Thoracic aorta (tissue), 2 donors: Measurements from ENCODE around the gene UGT1A3. TPM values are rescaled to one million over a fixed set of nuclear protein-coding genes. Genes with fewer than 3 reads are reported as not detected.

ENCODE experiments used
- ATAC-seq: fragments of 150-250 bp; one replicate; pipeline ENCODE4 v1.8.0; 2017; ENCODE audit warnings: low read depth; ENCODE audit not compliant: insufficient number of reproducible peaks, low FRiP score
- DNase-seq: peaks from one replicate; pipeline ENCODE4 v3.0.0-alpha.2; 2020; ENCODE audit warnings: low spot score
- H3K27ac ChIP-seq, 2 donors: fragments of 200-600 bp; sonication (generic); 1 replicate in 1 of 2; 2 replicates in 1 of 2; pipeline ENCODE4 v1.5.1; 2016; ENCODE audit warnings: mild to moderate bottlenecking in 2 of 2, moderate library complexity in 2 of 2
- H3K27me3 ChIP-seq: fragments of 200-600 bp; sonication (generic); replicated peaks from 2 replicates; pipeline ENCODE4 v1.6.0; 2016; ENCODE audit warnings: mild to moderate bottlenecking; ENCODE audit not compliant: insufficient read depth
- H3K36me3 ChIP-seq: fragments of 200-600 bp; sonication (generic); one replicate; pipeline ENCODE4 v1.5.1; 2016
- H3K4me1 ChIP-seq, 2 donors: fragments of 200-600 bp; sonication (generic); 1 replicate in 1 of 2; 2 replicates in 1 of 2; pipeline versions ENCODE4 v1.5.1 to v1.6.0; 2016; ENCODE audit warnings: low read depth in 2 of 2, mild to moderate bottlenecking in 1 of 2; ENCODE audit not compliant: control insufficient read depth in 1 of 2
- H3K4me3 ChIP-seq: fragments of 200-600 bp; sonication (generic); 2 replicates; pipeline ENCODE4 v1.5.1; 2016; ENCODE audit warnings: mild to moderate bottlenecking
- H3K9me3 ChIP-seq: fragments of 200-600 bp; sonication (generic); 2 replicates; pipeline ENCODE4 v1.5.1; 2016
- total RNA-seq, 2 donors: library from RNA; depleted of rRNA; stranded (reverse); fragments of >200 nt; gene quantifications; one replicate each; pipeline versions ENCODE4 v1.1.0 to v1.2.3, GENCODE V29; 2016
- TF ChIP-seq, protein P1 (sequence below): fragments of 200-600 bp; sonication (generic); IDR thresholded peaks from one replicate; pipeline ENCODE4 v1.5.1; 2019; ENCODE audit warnings: antibody characterized with exemption

Gene UGT1A3
- total RNA-seq, 2 donors from 2014 or later: not detected

DNA sequence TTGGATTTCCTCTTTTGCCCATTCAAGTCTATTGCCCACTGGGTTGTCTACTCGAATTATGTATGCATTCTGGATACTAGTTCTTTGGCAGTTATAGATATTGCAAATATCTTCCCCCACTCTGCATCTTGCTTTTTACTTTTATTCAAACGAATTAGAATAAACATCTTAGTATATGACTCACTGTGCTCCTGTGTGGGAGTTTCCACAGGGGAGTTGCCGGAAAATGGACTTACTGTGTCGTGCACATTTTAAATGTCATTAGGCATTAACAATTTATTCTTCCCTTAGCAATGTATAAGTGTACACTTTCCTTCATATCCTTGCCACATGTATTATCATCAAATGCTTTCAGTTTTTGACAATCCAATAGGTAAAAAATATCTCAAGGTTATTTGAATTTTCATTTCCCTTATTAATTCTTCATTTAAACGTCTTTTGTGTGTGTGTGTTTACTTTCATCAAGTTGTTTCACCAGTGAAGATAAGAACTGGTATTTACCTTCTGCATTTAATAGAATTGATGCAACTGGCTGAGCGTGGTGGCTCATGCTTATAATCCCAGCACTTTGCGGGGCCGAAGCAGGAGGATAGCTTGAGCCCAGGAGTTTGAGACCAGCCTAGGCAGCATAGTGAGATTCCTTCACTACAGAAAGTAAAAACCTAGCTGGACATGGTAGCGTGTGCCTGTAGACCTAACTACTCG, 20.8 kb upstream of the UGT1A3 start:
- H3K27me3 ChIP-seq: no peaks in the 10 kb centered on the region
- no peaks in the 10 kb centered on the region for H3K36me3 ChIP-seq
- TF ChIP-seq, protein P1, sequence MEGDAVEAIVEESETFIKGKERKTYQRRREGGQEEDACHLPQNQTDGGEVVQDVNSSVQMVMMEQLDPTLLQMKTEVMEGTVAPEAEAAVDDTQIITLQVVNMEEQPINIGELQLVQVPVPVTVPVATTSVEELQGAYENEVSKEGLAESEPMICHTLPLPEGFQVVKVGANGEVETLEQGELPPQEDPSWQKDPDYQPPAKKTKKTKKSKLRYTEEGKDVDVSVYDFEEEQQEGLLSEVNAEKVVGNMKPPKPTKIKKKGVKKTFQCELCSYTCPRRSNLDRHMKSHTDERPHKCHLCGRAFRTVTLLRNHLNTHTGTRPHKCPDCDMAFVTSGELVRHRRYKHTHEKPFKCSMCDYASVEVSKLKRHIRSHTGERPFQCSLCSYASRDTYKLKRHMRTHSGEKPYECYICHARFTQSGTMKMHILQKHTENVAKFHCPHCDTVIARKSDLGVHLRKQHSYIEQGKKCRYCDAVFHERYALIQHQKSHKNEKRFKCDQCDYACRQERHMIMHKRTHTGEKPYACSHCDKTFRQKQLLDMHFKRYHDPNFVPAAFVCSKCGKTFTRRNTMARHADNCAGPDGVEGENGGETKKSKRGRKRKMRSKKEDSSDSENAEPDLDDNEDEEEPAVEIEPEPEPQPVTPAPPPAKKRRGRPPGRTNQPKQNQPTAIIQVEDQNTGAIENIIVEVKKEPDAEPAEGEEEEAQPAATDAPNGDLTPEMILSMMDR: no peak
- ATAC-seq (no peak), DNase-seq (no peak)
- no peak overlapping the region for H3K27ac ChIP-seq
- H3K9me3 ChIP-seq: no peaks in the 10 kb centered on the region
- H3K4me1 ChIP-seq: peaks cover 0 to 4% of the 10 kb centered on the region in 2 donors
- no peak overlapping the region for H3K4me3 ChIP-seq

DNA sequence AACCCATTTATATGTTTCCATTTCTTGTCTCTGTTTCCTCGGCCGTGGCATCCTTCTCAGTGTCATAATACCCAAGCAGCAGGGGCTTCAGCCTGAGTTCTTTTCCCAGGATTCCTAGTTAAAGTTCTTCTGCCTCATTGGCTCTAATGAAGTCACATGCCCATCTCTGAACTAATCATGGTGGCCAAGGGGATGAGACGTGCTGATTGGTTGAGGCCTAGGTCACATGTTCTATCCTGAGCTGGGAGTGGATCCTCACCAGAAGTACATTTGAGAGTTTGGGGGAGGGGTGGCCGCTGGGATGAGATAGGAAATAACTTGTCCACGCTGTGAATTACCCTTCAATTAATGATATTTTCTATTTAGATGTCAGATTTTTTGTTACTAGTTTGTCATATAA, 19.9 kb upstream of the UGT1A3 start:
- Histone ChIP-seq H3K27me3 (no peaks in the 10 kb centered on the region), H3K4me3 (no peak overlapping the region), H3K9me3 (no peaks in the 10 kb centered on the region), H3K27ac (no peak overlapping the region), H3K4me1 (peaks cover 0 to 4% of the 10 kb centered on the region in 2 donors), H3K36me3 (no peaks in the 10 kb centered on the region)
- DNase-seq (no peak), ATAC-seq (no peak)
- TF ChIP-seq, protein P1: no peak

DNA sequence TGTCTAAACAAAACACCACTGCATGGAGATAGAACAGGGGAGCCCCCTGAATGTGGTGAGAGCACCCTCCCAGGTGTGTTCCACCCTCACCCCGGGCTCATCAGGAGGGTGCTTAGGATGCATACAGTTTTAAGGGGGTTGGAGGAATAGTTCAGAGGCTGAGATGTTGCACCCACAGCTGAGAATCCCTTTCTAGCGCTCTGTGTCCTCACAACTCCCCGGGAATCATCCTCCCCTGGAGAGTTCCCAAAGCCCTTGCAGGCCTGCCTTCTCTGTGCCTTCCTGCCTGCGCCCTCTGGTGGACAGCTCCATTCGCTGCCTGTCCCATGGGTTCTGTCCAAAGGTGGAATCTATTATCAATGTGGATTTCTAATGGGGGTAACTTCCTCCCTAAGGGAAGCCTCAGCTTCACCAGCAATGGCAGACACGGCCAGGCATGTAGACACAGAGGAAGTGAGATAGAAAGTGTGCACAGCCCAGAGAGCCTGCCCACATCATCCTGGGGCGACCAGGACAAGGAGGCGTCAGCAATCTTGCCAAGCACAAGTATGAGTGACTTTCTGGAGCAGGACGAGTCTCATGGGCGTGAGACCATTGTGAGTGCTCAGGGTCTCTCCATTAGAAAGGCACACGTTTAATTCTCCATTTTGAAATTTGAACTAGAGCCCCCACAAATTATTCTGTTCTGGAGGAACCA, 17.4 kb upstream of the UGT1A3 start:
- ATAC-seq (peak; percentile 58), DNase-seq (no peak)
- TF ChIP-seq, protein P1: peak; percentile 75
- Histone ChIP-seq H3K36me3 (no peaks in the 10 kb centered on the region), H3K4me3 (no peak overlapping the region), H3K27me3 (no peaks in the 10 kb centered on the region), H3K27ac (no peak overlapping the region), H3K4me1 (peaks cover 0 to 4% of the 10 kb centered on the region in 2 donors), H3K9me3 (no peaks in the 10 kb centered on the region)

DNA sequence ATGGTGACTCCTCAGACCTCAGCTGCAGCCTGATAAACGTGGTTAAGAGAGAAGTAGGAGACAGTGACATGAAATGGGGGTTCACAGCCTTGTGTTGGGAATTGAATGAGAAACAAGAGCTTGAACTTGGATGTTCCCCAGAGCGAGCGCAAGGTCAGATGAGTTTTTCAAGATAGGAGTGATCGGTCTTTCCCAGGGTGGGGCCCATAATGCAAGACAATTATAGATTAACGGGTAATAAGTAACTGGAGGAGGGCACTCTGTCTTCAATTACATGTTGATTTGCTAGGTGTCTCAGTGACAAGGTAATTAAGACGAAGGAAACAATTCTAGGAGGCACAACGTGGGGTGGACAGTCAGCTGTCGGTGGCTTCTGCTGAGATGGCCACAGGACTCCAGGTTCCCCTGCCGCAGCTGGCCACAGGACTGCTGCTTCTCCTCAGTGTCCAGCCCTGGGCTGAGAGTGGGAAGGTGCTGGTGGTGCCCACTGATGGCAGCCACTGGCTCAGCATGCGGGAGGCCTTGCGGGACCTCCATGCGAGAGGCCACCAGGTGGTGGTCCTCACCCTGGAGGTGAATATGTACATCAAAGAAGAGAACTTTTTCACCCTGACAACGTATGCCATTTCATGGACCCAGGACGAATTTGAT, 16.1 kb upstream of the UGT1A3 start, which contains the start of gene UGT1A5:
TSS of gene UGT1A5 (plus strand) at position 297 of the 651 bp plus-strand sequence. CDS start at position 382, 85 bp downstream.
- DNase-seq: no peak
- no peak within 1 kb of the TSS for H3K4me3 ChIP-seq
- H3K36me3 ChIP-seq: no peaks in the 10 kb centered on the region
- H3K27me3 ChIP-seq: no peaks in the 10 kb centered on the region
- TF ChIP-seq, protein P1: no peak
- no peaks in the 10 kb centered on the region for H3K9me3 ChIP-seq
- H3K27ac ChIP-seq: no peak within 1 kb of the TSS
- no peaks in the 10 kb centered on the region for H3K4me1 ChIP-seq
- ATAC-seq: no peak

DNA sequence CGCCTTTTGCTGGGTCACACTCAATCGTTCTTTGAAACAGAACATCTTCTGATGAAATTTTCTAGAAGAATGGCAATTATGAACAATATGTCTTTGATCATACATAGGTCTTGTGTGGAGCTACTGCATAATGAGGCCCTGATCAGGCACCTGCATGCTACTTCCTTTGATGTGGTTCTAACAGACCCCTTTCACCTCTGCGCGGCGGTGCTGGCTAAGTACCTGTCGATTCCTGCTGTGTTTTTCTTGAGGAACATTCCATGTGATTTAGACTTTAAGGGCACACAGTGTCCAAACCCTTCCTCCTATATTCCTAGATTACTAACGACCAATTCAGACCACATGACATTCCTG, 15.6 kb upstream of the UGT1A3 start:
- no peak for DNase-seq
- TF ChIP-seq, protein P1: no peak
- H3K4me3 ChIP-seq: no peak overlapping the region
- H3K36me3 ChIP-seq: no peaks in the 10 kb centered on the region
- no peak for ATAC-seq
- H3K9me3 ChIP-seq: no peaks in the 10 kb centered on the region
- no peaks in the 10 kb centered on the region for H3K4me1 ChIP-seq
- H3K27ac ChIP-seq: no peak overlapping the region
- H3K27me3 ChIP-seq: no peaks in the 10 kb centered on the region
